HepG2 (cell line): ENCODE data around the gene KLHL7. TPM values are rescaled to one million over a fixed set of nuclear protein-coding genes. Genes with fewer than 3 reads are reported as not detected.

ENCODE experiments used
- ATF3 ChIP-seq: sonication (generic); formaldehyde crosslinking; IDR thresholded peaks from 2 replicates; pipeline ENCODE4 v1.4.0; 2020; ENCODE audit warnings: missing genetic modification reagents
- CAMTA2 ChIP-seq: sonication (generic); formaldehyde crosslinking; IDR thresholded peaks from 2 replicates; pipeline ENCODE4 v1.4.0; 2020; ENCODE audit warnings: mild to moderate bottlenecking, missing genetic modification reagents, borderline replicate concordance
- CBFB ChIP-seq: sonication (generic); formaldehyde crosslinking; IDR thresholded peaks from 2 replicates; pipeline ENCODE4 v1.4.0; 2020; ENCODE audit warnings: missing genetic modification reagents
- ELF3 ChIP-seq: IDR thresholded peaks from 2 replicates; pipeline ENCODE4 v1.6.1; 2016; ENCODE audit warnings: missing genetic modification reagents, missing compliant biosample characterization
- FOXA3 ChIP-seq: IDR thresholded peaks from 2 replicates; pipeline ENCODE4 v1.6.1; 2016; ENCODE audit warnings: missing genetic modification reagents, missing compliant biosample characterization
- FOXP1 ChIP-seq, 2 experiments: fragments of 450-650 bp in 1 of 2; IDR thresholded peaks; 2 replicates each; pipeline ENCODE4 v1.6.1; 2017 to 2018; ENCODE audit warnings: antibody characterized with exemption in 1 of 2
- GATA4 ChIP-seq: sonication (generic); IDR thresholded peaks from 2 replicates; pipeline ENCODE4 v1.6.1; 2016; ENCODE audit warnings: antibody characterized with exemption, low read depth, borderline replicate concordance
- HHEX ChIP-seq: IDR thresholded peaks from 2 replicates; pipeline ENCODE4 v1.6.1; 2016; ENCODE audit warnings: control low read depth
- HOXA5 ChIP-seq: sonication (generic); formaldehyde crosslinking; IDR thresholded peaks from 2 replicates; pipeline ENCODE4 v1.4.0; 2020; ENCODE audit warnings: missing genetic modification reagents
- KAT8 ChIP-seq: IDR thresholded peaks from 2 replicates; pipeline ENCODE4 v1.6.1; 2016; ENCODE audit warnings: missing genetic modification reagents, missing compliant biosample characterization
- LCORL ChIP-seq, 2 experiments: fragments of 450-650 bp in 1 of 2; sonication (generic) in 1 of 2; formaldehyde crosslinking in 1 of 2; IDR thresholded peaks; 2 replicates each; pipeline versions ENCODE4 v1.5.0 to v1.6.1; 2017 to 2020; ENCODE audit warnings: antibody characterized with exemption in 1 of 2, missing genetic modification reagents in 1 of 2
- NCOR1 ChIP-seq: fragments of 200-600 bp; sonication (generic); IDR thresholded peaks from 2 replicates; pipeline ENCODE4 v1.7.0; 2017; ENCODE audit warnings: antibody characterized with exemption, low read length, borderline replicate concordance
- NFIC ChIP-seq: IDR thresholded peaks from 2 replicates; pipeline ENCODE4 v1.6.1; 2012; ENCODE audit warnings: mild to moderate bottlenecking, low read length, inconsistent platforms
- NFRKB ChIP-seq: fragments of 450-650 bp; IDR thresholded peaks from 2 replicates; pipeline ENCODE4 v1.6.1; 2017
- NR0B2 ChIP-seq: sonication (generic); formaldehyde crosslinking; IDR thresholded peaks from 2 replicates; pipeline ENCODE4 v1.4.0; 2020; ENCODE audit warnings: mild to moderate bottlenecking, missing genetic modification reagents
- PAWR ChIP-seq: sonication (generic); formaldehyde crosslinking; IDR thresholded peaks from 2 replicates; pipeline ENCODE4 v1.4.0; 2020; ENCODE audit warnings: missing genetic modification reagents, mild to moderate bottlenecking, borderline replicate concordance
- POLR2A ChIP-seq, 2 experiments: IDR thresholded peaks; 2 replicates each; pipeline ENCODE4 v1.6.1; 2011; ENCODE audit warnings: low read depth in 2 of 2, low read length in 2 of 2, mild to moderate bottlenecking in 1 of 2, moderate library complexity in 1 of 2; ENCODE audit not compliant: insufficient read depth in 1 of 2
- PTBP1 ChIP-seq: fragments of 200-400 bp; formaldehyde crosslinking; IDR thresholded peaks from 2 replicates; pipeline ENCODE4 v1.6.1; 2018; ENCODE audit warnings: low read length, low read depth; ENCODE audit not compliant: poor library complexity, severe bottlenecking
- RBM22 ChIP-seq: fragments of 200-400 bp; formaldehyde crosslinking; optimal IDR thresholded peaks from 2 replicates; pipeline ENCODE3; 2017; ENCODE audit warnings: mild to moderate bottlenecking, low read length, moderate library complexity
- SIX1 ChIP-seq: sonication (generic); formaldehyde crosslinking; IDR thresholded peaks from 2 replicates; pipeline ENCODE4 v1.4.0; 2020; ENCODE audit warnings: missing genetic modification reagents, borderline replicate concordance
- SMAD1 ChIP-seq: sonication (generic); formaldehyde crosslinking; IDR thresholded peaks from 2 replicates; pipeline ENCODE4 v1.4.0; 2020; ENCODE audit warnings: missing genetic modification reagents, low read depth, mild to moderate bottlenecking, borderline replicate concordance
- SRF ChIP-seq: IDR thresholded peaks from 2 replicates; pipeline ENCODE4 v1.6.1; 2011; ENCODE audit warnings: mild to moderate bottlenecking, low read depth, low read length, moderate library complexity
- TBL1XR1 ChIP-seq: fragments of 150-350 bp; IDR thresholded peaks from 2 replicates; pipeline ENCODE4 v1.6.1; 2014; ENCODE audit warnings: borderline replicate concordance, low read length; ENCODE audit not compliant: partially characterized antibody
- ZBTB46 ChIP-seq: sonication (generic); formaldehyde crosslinking; IDR thresholded peaks from 2 replicates; pipeline ENCODE4 v1.4.0; 2020; ENCODE audit warnings: mild to moderate bottlenecking, missing genetic modification reagents, borderline replicate concordance
- ZFP62 ChIP-seq: sonication (generic); formaldehyde crosslinking; IDR thresholded peaks from 2 replicates; pipeline ENCODE4 v1.4.0; 2020; ENCODE audit warnings: missing genetic modification reagents
- ZNF441 ChIP-seq: sonication (generic); formaldehyde crosslinking; IDR thresholded peaks from 2 replicates; pipeline ENCODE4 v1.7.0; 2021; ENCODE audit warnings: missing genetic modification reagents, borderline replicate concordance
- ZNF567 ChIP-seq: sonication (generic); formaldehyde crosslinking; IDR thresholded peaks from 2 replicates; pipeline ENCODE4 v1.8.1; 2023; ENCODE audit warnings: mild to moderate bottlenecking, missing genetic modification reagents, borderline replicate concordance
- ZNF720 ChIP-seq: sonication (generic); formaldehyde crosslinking; IDR thresholded peaks from 2 replicates; pipeline ENCODE4 v1.4.0; 2020; ENCODE audit warnings: missing genetic modification reagents
- ZSCAN5A ChIP-seq: sonication (generic); formaldehyde crosslinking; IDR thresholded peaks from 2 replicates; pipeline ENCODE4 v1.8.0; 2022; ENCODE audit warnings: mild to moderate bottlenecking, missing genetic modification reagents, borderline replicate concordance
- polyA plus RNA-seq, 8 experiments: library from polyadenylated mRNA; depleted of rRNA in 3 of 8; stranded (reverse) in 7 of 8; unstranded in 1 of 8; fragments of >200 nt; fragmentation: Illumina TruSeq in 4 of 8; extraction: Trizol in 4 of 8; gene quantifications; 2 replicates each; pipeline versions ENCODE4 v1.2.1 to v1.2.3, GENCODE V29; 2011 to 2016; ENCODE audit warnings: low read depth in 4 of 8, missing spikeins in 1 of 8, mixed read lengths in 1 of 8; ENCODE audit not compliant: insufficient read depth in 1 of 8
- total RNA-seq, 5 experiments: library from RNA; depleted of rRNA; stranded (reverse); fragments of >200 nt; fragmentation: Illumina TruSeq; extraction: Trizol; gene quantifications; 2 replicates each; pipeline ENCODE4 v1.2.3, GENCODE V29; 2016; ENCODE audit warnings: low read depth in 1 of 5

Gene KLHL7
- total and polyA plus RNA-seq, 2 of the 13 experiments (the other 11 are each of a cell fraction or from before 2014, with no cell fraction given), result 16.2 to 34.4 TPM

GRCh38 chr7:23074443-23075261 is 30.9 kb upstream of the KLHL7 start (continued):
- no peak for TF ChIP-seq ZBTB46 (CRISPR knock-in tag)
- TF ChIP-seq NR0B2 (CRISPR knock-in tag), result no peak
- TF ChIP-seq KAT8, result no peak
- no peak for TF ChIP-seq CAMTA2 (CRISPR knock-in tag)
- no peak for TF ChIP-seq PTBP1
- TF ChIP-seq ELF3 (CRISPR knock-in tag), result no peak
- peak; percentile 88 for TF ChIP-seq HHEX (CRISPR knock-in tag)
- TF ChIP-seq FOXP1 (IDR thresholded peaks at IDR 0.05), result no peak
- peak; percentile 62; the same call in 1 of the 2 replicates for TF ChIP-seq FOXP1 (CRISPR knock-in tag; IDR thresholded peaks at IDR 0.05)
- no peak for TF ChIP-seq SMAD1 (CRISPR knock-in tag)
- TF ChIP-seq PAWR, result no peak
- TF ChIP-seq ZSCAN5A (CRISPR knock-in tag), result no peak
- TF ChIP-seq LCORL (IDR thresholded peaks at IDR 0.05), result no peak
- no peak for TF ChIP-seq LCORL (CRISPR knock-in tag; IDR thresholded peaks at IDR 0.05)
- TF ChIP-seq ZNF441, result no peak
- no peak for TF ChIP-seq HOXA5 (CRISPR knock-in tag)
- TF ChIP-seq ZNF567 (CRISPR knock-in tag), result no peak
- peak; percentile 50; the same call in 1 of the 2 replicates for TF ChIP-seq GATA4
- no peak for TF ChIP-seq RBM22
- TF ChIP-seq NFIC, result peak; percentile 96
- no peak for TF ChIP-seq NFRKB
- no peak for TF ChIP-seq SRF
- TF ChIP-seq ZFP62 (CRISPR knock-in tag), result no peak
- TF ChIP-seq TBL1XR1, result no peak
- TF ChIP-seq CBFB (CRISPR knock-in tag), result peak; percentile 89
- TF ChIP-seq FOXA3 (CRISPR knock-in tag), result peak; percentile 76
- no peak for TF ChIP-seq ATF3
- TF ChIP-seq ZNF720 (CRISPR knock-in tag), result no peak
- peak; percentile 63; the same call in 1 of the 2 replicates for TF ChIP-seq SIX1 (CRISPR knock-in tag)
- no peak for TF ChIP-seq NCOR1
- no peak for TF ChIP-seq POLR2A (IDR thresholded peaks at IDR 0.05; ENCODE audit: insufficient read depth in 1 of 2, low read depth in 2 of 2, low read length in 2 of 2)
